ENCODE data around the gene PPP2R3B. TPM values are rescaled to one million over a fixed set of nuclear protein-coding genes. Genes with fewer than 3 reads are reported as not detected.

Gene PPP2R3B
- total RNA-seq, 1 experiment from 2014 or later, result 19.1 TPM

DNA sequence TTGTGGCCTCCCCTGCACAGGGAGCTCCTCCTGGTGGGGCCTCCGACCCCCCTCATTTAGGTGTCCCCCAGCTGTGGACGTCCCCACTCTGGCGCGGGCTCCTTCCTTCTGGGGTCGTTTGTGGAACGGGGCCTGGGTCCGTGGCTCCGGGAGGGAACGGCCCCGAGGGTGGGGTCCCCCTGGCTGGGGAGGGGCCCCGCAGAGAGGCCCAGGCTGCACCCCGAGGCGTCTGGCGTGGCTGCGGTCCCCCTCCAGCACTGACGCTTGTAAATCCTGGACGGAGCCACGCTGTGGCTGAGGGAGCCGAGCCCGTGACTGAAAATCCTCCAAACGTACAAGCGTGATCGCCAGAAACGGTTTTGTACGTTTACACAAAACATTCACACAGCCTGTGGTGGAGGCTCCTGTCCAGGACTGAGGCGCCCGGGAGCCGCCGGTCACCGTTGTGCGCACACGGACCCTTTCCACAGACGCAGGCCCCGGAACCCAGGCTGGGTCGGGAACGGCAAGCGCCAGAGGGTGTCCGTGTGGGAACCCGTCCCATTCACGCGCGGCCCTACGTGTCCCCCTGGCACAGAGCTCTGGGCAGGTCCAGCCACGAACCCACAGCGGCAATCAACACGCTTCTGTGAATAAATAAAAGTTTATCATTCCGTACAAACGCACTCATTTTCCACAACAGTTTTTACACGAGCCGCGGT lies 52.9 kb downstream of the PPP2R3B start (continued):
- TF ChIP-seq POLR2A (IDR thresholded peaks at IDR 0.05; ENCODE audit: borderline replicate concordance, extremely low read depth, insufficient read depth, insufficient read length), result no peak
- no peak for TF ChIP-seq CEBPB (IDR thresholded peaks at IDR 0.05; ENCODE audit: low read depth)
- TF ChIP-seq ZNF274 (IDR thresholded peaks at IDR 0.05; ENCODE audit: low read depth, low read length), result no peak
- no peak for TF ChIP-seq SP1 (IDR thresholded peaks at IDR 0.05; ENCODE audit: low read depth)
- no peak for TF ChIP-seq EZH2 (IDR thresholded peaks at IDR 0.05)
- no peak for TF ChIP-seq JUND (IDR thresholded peaks at IDR 0.05)
- TF ChIP-seq, protein P1, sequence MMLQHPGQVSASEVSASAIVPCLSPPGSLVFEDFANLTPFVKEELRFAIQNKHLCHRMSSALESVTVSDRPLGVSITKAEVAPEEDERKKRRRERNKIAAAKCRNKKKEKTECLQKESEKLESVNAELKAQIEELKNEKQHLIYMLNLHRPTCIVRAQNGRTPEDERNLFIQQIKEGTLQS (IDR thresholded peaks at IDR 0.05), result no peak
- TF ChIP-seq FOSL1 (IDR thresholded peaks at IDR 0.05; ENCODE audit: low read depth), result no peak
- no peak for TF ChIP-seq CBX3 (IDR thresholded peaks at IDR 0.05; ENCODE audit: low read depth)

DNA sequence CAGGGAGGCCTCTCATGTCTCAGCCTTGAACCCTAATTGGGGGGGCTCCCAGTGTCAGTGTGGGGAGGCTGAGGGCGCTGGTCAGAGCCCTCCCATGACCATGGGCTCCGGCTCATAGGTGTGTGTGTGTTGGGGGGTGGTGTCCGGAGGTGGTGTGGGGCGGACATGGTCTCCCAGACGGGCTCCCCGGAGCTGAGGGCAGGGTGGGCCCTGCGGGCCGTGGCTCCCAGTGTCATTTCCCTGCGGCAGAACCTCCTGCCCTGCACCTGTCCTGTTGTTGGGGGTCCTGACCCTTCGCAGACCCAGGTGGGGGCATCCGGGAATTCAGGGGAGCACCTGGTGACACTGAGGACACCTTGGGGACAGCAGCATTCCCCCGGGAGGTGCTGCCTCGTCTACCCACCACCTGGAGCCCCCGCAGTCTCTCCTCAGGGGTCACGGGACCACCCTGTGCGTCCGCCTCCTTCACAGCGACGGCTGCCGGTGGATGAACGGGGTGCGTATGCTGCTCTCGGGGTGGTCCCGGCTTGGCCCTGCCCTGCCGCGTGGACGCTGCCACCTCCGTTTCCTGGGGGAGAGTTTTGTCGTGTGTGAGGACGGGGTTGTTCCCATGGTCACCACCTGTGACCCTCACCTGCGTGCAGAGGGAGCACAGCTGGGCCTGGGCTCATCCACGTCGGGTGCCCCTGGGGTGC lies 53.6 kb downstream of the PPP2R3B start:
- Histone ChIP-seq H3K27ac (ENCODE audit: low read depth, low read length) (no peak overlapping the region), H3K79me2 (ENCODE audit: insufficient read depth, low read length) (no peaks in the 10 kb centered on the region), H4K20me1 (ENCODE audit: insufficient read depth) (no peaks in the 10 kb centered on the region), H3K36me3 (ENCODE audit: control insufficient read depth in 1 of 2, insufficient read depth in 2 of 2, low read length in 2 of 2) (no peaks in the 10 kb centered on the region), H2AFZ (ENCODE audit: low read depth, low read length, poor library complexity, severe bottlenecking) (no peak overlapping the region), H3K4me1 (ENCODE audit: control insufficient read depth in 1 of 2, insufficient read depth in 2 of 2, low read length in 2 of 2) (peaks cover 5 to 13% of the 10 kb centered on the region in 2 experiments; a peak in 2 of 4 replicates), H3K9me2 (ENCODE audit: insufficient read depth) (no peaks in the 10 kb centered on the region), H3K9me3 (ENCODE audit: control insufficient read depth in 1 of 2, insufficient read depth in 1 of 2, low read depth in 1 of 2, low read length in 2 of 2) (no peaks in the 10 kb centered on the region), H3K9ac (ENCODE audit: low read length) (no peak overlapping the region), H3K27me3 (ENCODE audit: insufficient read depth, low read length) (no peaks in the 10 kb centered on the region), H3K4me3 (replicated peaks in 1 of 2; ENCODE audit: low read depth in 1 of 2, low read length in 2 of 2) (no peak overlapping the region), H3K4me2 (ENCODE audit: low read length) (no peak overlapping the region)
- BruUV-seq (replicated peaks), result no TSS peak
- ChIA-PET POLR2A (no interaction called here), CTCF (no interaction called here), RAD21 (ENCODE audit: low non-redundant PET in 1 of 2, low total read pairs in 2 of 2, uncharacterized antibody in 2 of 2, unreplicated experiment in 2 of 2) (no interaction called here)
- no peak for DNase-seq (ENCODE audit: low read depth, low spot score)
- TF ChIP-seq, protein P1 (IDR thresholded peaks at IDR 0.05), result no peak
- TF ChIP-seq CBX3 (IDR thresholded peaks at IDR 0.05; ENCODE audit: low read depth) (no peak), ZFX (IDR thresholded peaks at IDR 0.05) (no peak), ZNF274 (IDR thresholded peaks at IDR 0.05; ENCODE audit: low read depth, low read length) (no peak), POLR2A (IDR thresholded peaks at IDR 0.05; ENCODE audit: borderline replicate concordance, extremely low read depth, insufficient read depth, insufficient read length) (no peak), TCF7L2 (IDR thresholded peaks at IDR 0.05; ENCODE audit: borderline replicate concordance, extremely low read depth, insufficient read depth, insufficient read length) (no peak), SIN3A (IDR thresholded peaks at IDR 0.05; ENCODE audit: low read depth) (no peak), EGR1 (IDR thresholded peaks at IDR 0.05; ENCODE audit: low read depth) (no peak), EZH2 (IDR thresholded peaks at IDR 0.05) (no peak), POLR2AphosphoS5 (IDR thresholded peaks at IDR 0.05; ENCODE audit: low read depth, low read length) (no peak), ELF1 (IDR thresholded peaks at IDR 0.05; ENCODE audit: borderline replicate concordance, low read depth) (no peak), RAD21 (IDR thresholded peaks at IDR 0.05; ENCODE audit: low read depth) (no peak)
- TF ChIP-seq, protein P2, sequence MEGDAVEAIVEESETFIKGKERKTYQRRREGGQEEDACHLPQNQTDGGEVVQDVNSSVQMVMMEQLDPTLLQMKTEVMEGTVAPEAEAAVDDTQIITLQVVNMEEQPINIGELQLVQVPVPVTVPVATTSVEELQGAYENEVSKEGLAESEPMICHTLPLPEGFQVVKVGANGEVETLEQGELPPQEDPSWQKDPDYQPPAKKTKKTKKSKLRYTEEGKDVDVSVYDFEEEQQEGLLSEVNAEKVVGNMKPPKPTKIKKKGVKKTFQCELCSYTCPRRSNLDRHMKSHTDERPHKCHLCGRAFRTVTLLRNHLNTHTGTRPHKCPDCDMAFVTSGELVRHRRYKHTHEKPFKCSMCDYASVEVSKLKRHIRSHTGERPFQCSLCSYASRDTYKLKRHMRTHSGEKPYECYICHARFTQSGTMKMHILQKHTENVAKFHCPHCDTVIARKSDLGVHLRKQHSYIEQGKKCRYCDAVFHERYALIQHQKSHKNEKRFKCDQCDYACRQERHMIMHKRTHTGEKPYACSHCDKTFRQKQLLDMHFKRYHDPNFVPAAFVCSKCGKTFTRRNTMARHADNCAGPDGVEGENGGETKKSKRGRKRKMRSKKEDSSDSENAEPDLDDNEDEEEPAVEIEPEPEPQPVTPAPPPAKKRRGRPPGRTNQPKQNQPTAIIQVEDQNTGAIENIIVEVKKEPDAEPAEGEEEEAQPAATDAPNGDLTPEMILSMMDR (IDR thresholded peaks at IDR 0.05 in 2 of 3, conservative IDR thresholded peaks at IDR 0.05 in 1 of 3; ENCODE audit: borderline replicate concordance in 1 of 3, insufficient read depth in 1 of 3, low read depth in 2 of 3, low read length in 2 of 3), result no peak
- TF ChIP-seq, protein P3, sequence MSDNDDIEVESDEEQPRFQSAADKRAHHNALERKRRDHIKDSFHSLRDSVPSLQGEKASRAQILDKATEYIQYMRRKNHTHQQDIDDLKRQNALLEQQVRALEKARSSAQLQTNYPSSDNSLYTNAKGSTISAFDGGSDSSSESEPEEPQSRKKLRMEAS (IDR thresholded peaks at IDR 0.05), result no peak
- TF ChIP-seq, protein P4, sequence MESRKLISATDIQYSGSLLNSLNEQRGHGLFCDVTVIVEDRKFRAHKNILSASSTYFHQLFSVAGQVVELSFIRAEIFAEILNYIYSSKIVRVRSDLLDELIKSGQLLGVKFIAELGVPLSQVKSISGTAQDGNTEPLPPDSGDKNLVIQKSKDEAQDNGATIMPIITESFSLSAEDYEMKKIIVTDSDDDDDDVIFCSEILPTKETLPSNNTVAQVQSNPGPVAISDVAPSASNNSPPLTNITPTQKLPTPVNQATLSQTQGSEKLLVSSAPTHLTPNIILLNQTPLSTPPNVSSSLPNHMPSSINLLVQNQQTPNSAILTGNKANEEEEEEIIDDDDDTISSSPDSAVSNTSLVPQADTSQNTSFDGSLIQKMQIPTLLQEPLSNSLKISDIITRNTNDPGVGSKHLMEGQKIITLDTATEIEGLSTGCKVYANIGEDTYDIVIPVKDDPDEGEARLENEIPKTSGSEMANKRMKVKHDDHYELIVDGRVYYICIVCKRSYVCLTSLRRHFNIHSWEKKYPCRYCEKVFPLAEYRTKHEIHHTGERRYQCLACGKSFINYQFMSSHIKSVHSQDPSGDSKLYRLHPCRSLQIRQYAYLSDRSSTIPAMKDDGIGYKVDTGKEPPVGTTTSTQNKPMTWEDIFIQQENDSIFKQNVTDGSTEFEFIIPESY (IDR thresholded peaks at IDR 0.05; ENCODE audit: extremely low read depth, insufficient replicate concordance, low read length), result no peak
- ATAC-seq, result no peak
- intact Hi-C loops (cut with micrococcal nuclease), result no loop called here

All from HCT116 (cell line).